OCI-LY7 (cell line): ENCODE results near the gene PIAS2. TPM values are rescaled to one million over a fixed set of nuclear protein-coding genes. Genes with fewer than 3 reads are reported as not detected.

Experiments used
- BruUV-seq: library from RNA; stranded (reverse); fragments of 400-500 nt; replicated peaks from 2 replicates; lab custom pipeline; 2021; lab: Mats Ljungman, UMichigan
- CTCF ChIA-PET: fragments of 300-600 bp; sonication (Branson Sonifier 250); formaldehyde crosslinking; loops from one replicate; lab custom pipeline; 2022; ENCODE audit warnings: antibody characterized with exemption; ENCODE audit not compliant: unreplicated experiment; lab: Charles Lee
- POLR2A ChIA-PET: fragments of 300-600 bp; sonication (Branson Sonifier 250); formaldehyde crosslinking; loops from one replicate; lab custom pipeline; 2022; ENCODE audit warnings: antibody characterized with exemption; lab: Charles Lee
- DNase-seq: peaks from one replicate; pipeline ENCODE4 v3.0.0-alpha.2; 2015; ENCODE audit warnings: low spot score
- H2AFZ ChIP-seq: fragments of 200-600 bp; sonication (generic), shearing (Covaris generic); 2 replicates; pipeline ENCODE4 v1.6.1; 2014; ENCODE audit warnings: mild to moderate bottlenecking, antibody characterized with exemption, low read length, moderate library complexity
- H3K27ac ChIP-seq: fragments of 200-600 bp; sonication (generic); 2 replicates; pipeline ENCODE4 v1.5.1; 2014; ENCODE audit warnings: mixed run types, low read depth, mild to moderate bottlenecking, moderate library complexity, low read length, inconsistent platforms; ENCODE audit not compliant: poor library complexity, severe bottlenecking
- H3K36me3 ChIP-seq: fragments of 200-600 bp; sonication (generic); 2 replicates; pipeline ENCODE4 v1.6.1; 2014; ENCODE audit warnings: mild to moderate bottlenecking, antibody characterized with exemption, low read length, moderate library complexity, mixed read lengths; ENCODE audit not compliant: insufficient read depth
- H3K4me1 ChIP-seq: fragments of 200-600 bp; sonication (generic); 2 replicates; pipeline ENCODE4 v1.5.1; 2014; ENCODE audit warnings: mild to moderate bottlenecking, low read length; ENCODE audit not compliant: insufficient read depth, poor library complexity, severe bottlenecking
- H3K4me2 ChIP-seq: fragments of 200-600 bp; sonication (generic); 2 replicates; pipeline ENCODE4 v1.6.1; 2014; ENCODE audit warnings: mild to moderate bottlenecking, low read length
- H3K4me3 ChIP-seq: fragments of 200-600 bp; sonication (generic); 2 replicates; pipeline ENCODE4 v1.5.1; 2014; ENCODE audit warnings: mild to moderate bottlenecking, low read depth, low read length; ENCODE audit not compliant: poor library complexity, severe bottlenecking
- H3K79me2 ChIP-seq: fragments of 200-600 bp; sonication (generic); 2 replicates; pipeline ENCODE4 v1.6.1; 2016; ENCODE audit warnings: low read depth, mild to moderate bottlenecking, low read length, moderate library complexity, mixed read lengths; ENCODE audit not compliant: insufficient read depth
- H3K9me2 ChIP-seq: fragments of 200-600 bp; sonication (generic); 2 replicates; pipeline ENCODE4 v1.6.1; 2016; ENCODE audit warnings: mild to moderate bottlenecking, low read length, mixed read lengths; ENCODE audit not compliant: insufficient read depth
- H3K9me3 ChIP-seq: fragments of 200-600 bp; sonication (generic); 2 replicates; pipeline ENCODE4 v1.6.1; 2014; ENCODE audit warnings: mild to moderate bottlenecking, mixed run types, low read length, mixed read lengths
- H4K20me1 ChIP-seq: fragments of 200-600 bp; sonication (generic); 2 replicates; pipeline ENCODE4 v1.6.1; 2014; ENCODE audit warnings: mild to moderate bottlenecking, antibody characterized with exemption, low read length, moderate library complexity, mixed read lengths; ENCODE audit not compliant: insufficient read depth
- CTCF ChIP-seq: fragments of 200-600 bp; sonication (generic); conservative IDR thresholded peaks from 2 replicates; pipeline ENCODE4 v1.5.1; 2014; ENCODE audit warnings: mild to moderate bottlenecking, antibody characterized with exemption, low read length, moderate library complexity, mixed read lengths
- EZH2phosphoT487 ChIP-seq: fragments of 200-600 bp; sonication (generic); IDR thresholded peaks from 2 replicates; pipeline ENCODE4 v1.6.1; 2018; ENCODE audit warnings: low read depth, borderline replicate concordance, mild to moderate bottlenecking, mixed run types, antibody characterized with exemption, low read length, moderate library complexity, mixed read lengths
- intact Hi-C: fragments of 100-400 bp; cut with micrococcal nuclease; formaldehyde crosslinking; loops from one replicate; pipeline ENCODE4 v1.10.0; 2022; ENCODE audit not compliant: unreplicated experiment
- total RNA-seq, 2 experiments: library from RNA; depleted of rRNA in 1 of 2; stranded (reverse); fragments of >200 nt in 1 of 2; shearing (Covaris generic) in 1 of 2; gene quantifications; 2 replicates each; pipeline ENCODE4 v1.2.3, GENCODE V29; 2014 to 2022

PIAS2 gene
- total RNA-seq, 2 experiments from 2014 or later = 18.1 to 35.7 TPM

- Histone ChIP-seq H3K27ac (no peak overlapping the region), H4K20me1 (no peaks in the 10 kb centered on the region), H3K9me3 (peaks cover 22% of the 10 kb centered on the region), H3K4me2 (no peak overlapping the region), H3K79me2 (peaks cover 76% of the 10 kb centered on the region; the same call in 1 of the 2 replicates), H3K9me2 (no peaks in the 10 kb centered on the region), H3K4me3 (no peak overlapping the region), H2AFZ (no peak overlapping the region), H3K36me3 (peaks cover 49% of the 10 kb centered on the region), H3K4me1 (peaks cover 13% of the 10 kb centered on the region)
- TF ChIP-seq CTCF (no peak), EZH2phosphoT487 (no peak)
- intact Hi-C loops = no loop called here
- DNase-seq = peak; percentile 11
- ChIA-PET POLR2A (no interaction called here), CTCF (no interaction called here)
- no TSS peak for BruUV-seq
Observed at GRCh38 chr18:46891742-46892214, 25.5 kb downstream of the PIAS2 start.

GRCh38 chr18:46888965-46889364 lies 28.3 kb downstream of the PIAS2 start:
- Histone ChIP-seq H3K4me2 (no peak overlapping the region), H3K9me2 (no peaks in the 10 kb centered on the region), H3K79me2 (peaks cover 62% of the 10 kb centered on the region; the same call in 1 of the 2 replicates), H4K20me1 (no peaks in the 10 kb centered on the region), H2AFZ (no peak overlapping the region), H3K36me3 (peaks cover 43% of the 10 kb centered on the region), H3K9me3 (peaks cover 22% of the 10 kb centered on the region), H3K27ac (no peak overlapping the region), H3K4me1 (peaks cover 13% of the 10 kb centered on the region), H3K4me3 (no peak overlapping the region)
- BruUV-seq = no TSS peak
- no peak for DNase-seq
- TF ChIP-seq CTCF (no peak), EZH2phosphoT487 (no peak)
- POLR2A ChIA-PET = no interaction called here
- CTCF ChIA-PET = no interaction called here
- intact Hi-C loops = no loop called here

GRCh38 chr18:46886893-46887292 lies 30.4 kb downstream of the PIAS2 start:
- Histone ChIP-seq H3K36me3 (peaks cover 43% of the 10 kb centered on the region), H3K79me2 (peaks cover 46% of the 10 kb centered on the region; the same call in 1 of the 2 replicates), H3K9me2 (no peaks in the 10 kb centered on the region), H3K4me3 (no peak overlapping the region), H3K9me3 (peaks cover 22% of the 10 kb centered on the region), H3K4me2 (no peak overlapping the region), H3K27ac (no peak overlapping the region), H2AFZ (no peak overlapping the region), H4K20me1 (no peaks in the 10 kb centered on the region), H3K4me1 (peaks cover 7% of the 10 kb centered on the region)
- no peak for DNase-seq
- CTCF ChIA-PET = no interaction called here
- no TSS peak for BruUV-seq
- TF ChIP-seq CTCF (no peak), EZH2phosphoT487 (no peak)
- intact Hi-C loops = no loop called here
- POLR2A ChIA-PET = interaction anchor here (0.6 kb wide), 1 partner anchor 156 kb away, joined by 4 read pairs; no protein-coding TSS in a partner anchor
